Daoy (cell line): ENCODE results near the gene ELMO1. TPM values are rescaled to one million over a fixed set of nuclear protein-coding genes. Genes with fewer than 3 reads are reported as not detected.

Experiments
- DNase-seq: peaks from one replicate; pipeline ENCODE4 v3.0.0-alpha.2; 2015; ENCODE audit warnings: low read depth
- total RNA-seq: library from RNA; depleted of rRNA; stranded (reverse); fragments of >200 nt; shearing (Covaris generic); gene quantifications from 2 replicates; pipeline ENCODE4 v1.2.3, GENCODE V29; 2014

The ELMO1 gene
- total RNA-seq, 1 experiment from 2014 or later = 7.0 TPM

GRCh38 chr7:37129035-37129425 is 319.6 kb downstream of the ELMO1 start:
- DNase-seq = no peak

GRCh38 chr7:37128327-37129034 is 320.2 kb downstream of the ELMO1 start:
- DNase-seq = no peak

- DNase-seq = no peak
These were observed 329.3 kb downstream of the ELMO1 start for GRCh38 chr7:37119296-37119860.

DNA sequence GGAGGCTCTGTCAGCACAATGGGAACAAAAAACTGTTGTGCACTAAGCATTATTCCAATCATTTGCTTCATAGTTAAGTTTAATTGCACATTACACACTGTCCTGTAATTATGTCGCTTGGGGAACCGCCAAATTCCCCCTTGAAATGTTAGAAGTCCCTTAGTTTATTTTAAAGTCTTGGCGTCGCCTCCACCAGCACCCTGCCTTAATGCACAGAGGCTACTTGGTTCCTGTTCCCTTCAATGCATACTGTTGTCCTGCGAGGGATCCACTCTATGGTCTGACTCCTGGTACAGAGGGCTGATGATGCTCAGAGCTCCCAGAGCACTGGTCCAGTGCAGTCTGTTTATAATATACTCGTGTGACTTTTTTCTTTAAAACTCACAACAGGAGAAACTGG is 330.7 kb downstream of the ELMO1 start:
- DNase-seq = no peak

DNA sequence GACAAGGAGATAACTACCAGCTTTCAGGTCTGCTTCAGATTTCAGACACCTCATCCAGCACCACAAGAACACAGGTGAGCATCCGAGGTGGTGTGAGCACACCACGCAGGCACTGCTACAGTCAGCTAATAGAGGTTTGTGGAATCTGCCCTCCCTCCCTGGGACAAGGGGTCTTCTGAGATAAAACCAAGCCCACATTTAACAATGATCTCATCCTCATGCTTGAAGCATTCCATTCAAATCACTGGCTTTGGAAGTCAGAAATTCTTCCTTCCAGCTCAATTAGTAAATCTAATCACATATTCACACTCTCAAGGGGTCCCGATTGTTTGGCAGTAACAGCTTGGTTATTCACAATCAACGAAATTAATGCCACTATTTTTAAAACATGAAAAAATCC is 331.4 kb downstream of the ELMO1 start:
- DNase-seq = no peak

- no peak for DNase-seq
These were observed 332.5 kb downstream of the ELMO1 start for GRCh38 chr7:37116093-37116701.

- DNase-seq = no peak
These were observed 334.9 kb downstream of the ELMO1 start for GRCh38 chr7:37113661-37114355.

DNA sequence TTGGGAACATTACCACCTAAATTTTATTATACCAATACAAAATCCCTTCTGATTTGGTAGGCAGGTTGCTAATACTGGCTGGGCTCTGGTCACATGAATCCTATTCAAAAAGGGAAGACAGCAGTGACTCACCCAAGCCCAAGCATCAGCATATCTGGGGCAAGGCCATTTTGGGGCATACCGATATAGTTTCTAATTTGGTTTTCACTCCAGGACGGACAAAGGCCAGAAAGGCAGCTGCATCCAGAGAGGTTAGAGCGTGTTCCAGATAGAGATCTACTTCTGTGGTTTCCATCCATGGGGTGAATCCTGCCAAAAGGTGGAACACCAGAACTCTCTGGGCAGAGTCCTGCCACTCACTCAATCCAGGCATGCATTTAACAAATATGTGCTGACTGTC is 335.8 kb downstream of the ELMO1 start:
- no peak for DNase-seq

- no peak for DNase-seq
These were observed 336.4 kb downstream of the ELMO1 start for GRCh38 chr7:37112218-37112617.

GRCh38 chr7:37111459-37111858 is 337.2 kb downstream of the ELMO1 start:
- no peak for DNase-seq

- no peak for DNase-seq
These were observed 337.8 kb downstream of the ELMO1 start for GRCh38 chr7:37110660-37111424.

DNA sequence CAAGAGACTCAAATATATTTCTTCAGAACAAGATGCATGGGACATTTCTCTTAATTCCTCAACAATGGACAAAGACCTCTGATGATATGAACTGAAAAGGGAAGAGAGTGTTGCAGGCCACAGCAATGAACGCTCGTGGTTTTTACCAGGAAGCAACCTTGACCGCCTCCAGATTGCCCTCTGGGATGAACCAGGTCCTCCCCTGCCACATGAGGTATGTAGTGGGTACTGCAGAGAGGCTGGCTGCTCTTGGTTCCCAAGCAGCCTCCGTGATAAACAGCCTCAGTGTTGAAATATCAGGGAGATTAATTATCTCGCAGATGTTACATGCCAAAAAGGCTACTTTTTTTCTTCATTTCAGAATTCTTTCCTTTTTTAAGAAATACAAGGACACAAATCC is 338.8 kb downstream of the ELMO1 start:
- no peak for DNase-seq

DNA sequence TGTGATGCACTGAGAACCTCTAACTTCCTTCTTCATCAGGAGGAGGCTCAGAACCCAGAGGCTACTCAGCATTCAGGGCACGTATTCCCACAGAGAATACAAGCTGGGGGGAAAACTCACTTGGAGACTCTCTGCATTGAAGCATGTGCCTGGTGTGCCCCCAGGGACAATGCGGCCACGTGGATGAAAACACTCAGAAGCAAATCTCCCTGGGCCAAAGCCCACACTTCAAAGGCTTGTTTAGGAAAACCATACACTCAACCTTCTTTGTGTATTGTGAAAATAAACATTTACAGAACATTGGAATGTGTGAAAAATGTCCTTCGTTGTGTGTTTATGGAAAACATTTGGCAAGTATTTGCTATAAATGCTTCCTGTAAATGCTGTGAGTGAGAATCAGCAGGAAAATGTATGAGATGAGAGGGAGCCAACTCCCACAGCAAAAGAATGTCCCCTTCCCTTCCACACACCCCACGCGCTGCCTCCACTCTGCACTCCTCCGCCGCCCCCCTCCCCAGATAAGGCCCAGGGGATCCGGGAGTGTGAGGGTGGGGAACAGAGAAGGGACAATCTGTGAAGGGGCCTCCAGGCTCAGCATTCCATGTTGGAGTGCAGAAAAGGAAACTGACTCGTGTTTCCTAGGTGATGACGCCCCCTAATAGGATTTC is 339.5 kb downstream of the ELMO1 start:
- no peak for DNase-seq

DNA sequence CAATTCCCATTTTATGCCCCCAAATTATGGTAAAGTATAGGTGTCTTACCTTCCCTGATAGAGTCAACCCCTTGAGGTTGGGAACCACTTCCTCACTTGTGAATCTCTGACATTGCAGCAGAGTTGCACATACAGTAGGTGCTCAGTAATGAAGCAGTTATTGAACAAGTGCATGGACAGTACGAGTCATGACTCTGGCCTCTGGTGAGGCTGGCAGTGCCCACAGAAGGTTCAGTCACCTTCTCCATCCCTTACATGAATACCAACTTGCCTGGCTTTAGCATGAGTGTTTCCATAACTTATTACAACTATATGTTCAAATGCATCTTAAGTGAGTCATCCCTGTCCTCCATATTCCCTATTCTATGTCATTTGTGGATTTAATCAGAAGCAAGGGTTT is 340.0 kb downstream of the ELMO1 start:
- DNase-seq = no peak

- no peak for DNase-seq
These were observed 341.5 kb downstream of the ELMO1 start for GRCh38 chr7:37107047-37107750.

GRCh38 chr7:37105762-37106161 is 342.9 kb downstream of the ELMO1 start:
- no peak for DNase-seq

DNA sequence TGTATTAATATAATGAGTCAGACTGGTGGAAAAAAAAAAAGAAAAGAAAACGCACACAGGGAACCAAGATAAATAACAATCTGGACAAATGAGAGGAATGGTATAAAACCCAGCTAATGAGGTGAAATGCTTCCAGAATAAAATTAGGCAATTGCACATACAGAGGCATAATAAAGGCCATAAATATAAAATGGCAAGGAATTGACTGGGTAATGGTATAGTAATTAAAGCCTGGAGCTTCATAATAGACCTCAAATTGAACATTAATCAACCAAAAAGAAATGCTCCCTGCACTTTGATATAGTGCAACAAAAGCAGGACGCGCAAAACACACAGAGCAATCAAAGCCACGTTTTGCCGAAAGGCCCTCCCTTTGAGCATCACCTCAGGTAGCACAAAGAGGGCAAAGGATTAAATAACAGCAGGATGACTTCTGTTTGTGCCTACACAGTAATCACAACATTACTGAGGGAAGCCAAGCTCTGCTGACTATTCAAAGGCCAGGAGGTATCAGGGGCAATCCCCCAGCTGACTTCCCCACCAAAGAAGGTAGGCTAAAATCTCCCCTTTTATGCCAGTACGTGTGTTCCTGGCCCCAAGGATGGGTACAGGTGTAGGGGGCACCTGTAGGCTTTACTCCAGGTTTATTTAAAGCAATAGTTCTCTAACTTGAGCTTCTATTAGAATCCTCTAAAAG is 343.7 kb downstream of the ELMO1 start:
- no peak for DNase-seq

GRCh38 chr7:37102518-37103137 is 346.0 kb downstream of the ELMO1 start:
- DNase-seq = no peak

GRCh38 chr7:37100735-37101331 is 347.8 kb downstream of the ELMO1 start:
- DNase-seq = no peak
